WTC11 (cell line): ENCODE measurements around the gene NFX1. TPM values are rescaled to one million over a fixed set of nuclear protein-coding genes. Genes with fewer than 3 reads are reported as not detected.

Experiments used
- ATAC-seq: fragments of 200-7000 bp; cut with Tn5 transposase; 2 replicates; pipeline ENCODE4 v1.10.0; 2021; ENCODE audit warnings: mild to moderate bottlenecking, moderate library complexity
- CTCF ChIA-PET: fragments of 300-600 bp; sonication (Branson Sonifier 250); formaldehyde crosslinking; loops from one replicate; lab custom pipeline; 2021; ENCODE audit warnings: antibody characterized with exemption; lab: Charles Lee
- POLR2A ChIA-PET: fragments of 350-600 bp; sonication (Branson Sonifier 250); formaldehyde crosslinking; loops from one replicate; lab custom pipeline; 2021; ENCODE audit warnings: antibody characterized with exemption; lab: Charles Lee
- DNase-seq: peaks from one replicate; pipeline ENCODE4 v3.0.0; 2021; ENCODE audit warnings: low spot score
- H3K27ac Mint-ChIP-seq: 2 replicates; pipeline ENCODE4 v1.8.0; 2021; ENCODE audit warnings: mixed read lengths
- H3K27me3 Mint-ChIP-seq: 2 replicates; pipeline ENCODE4 v1.8.0; 2021; ENCODE audit warnings: low read depth, mild to moderate bottlenecking, moderate library complexity, mixed read lengths
- H3K36me3 Mint-ChIP-seq: 2 replicates; pipeline ENCODE4 v1.8.0; 2021; ENCODE audit warnings: mixed read lengths
- H3K4me1 Mint-ChIP-seq: 2 replicates; pipeline ENCODE4 v1.8.0; 2022; ENCODE audit warnings: mixed read lengths
- H3K4me3 Mint-ChIP-seq: 2 replicates; pipeline ENCODE4 v1.8.0; 2021; ENCODE audit warnings: mild to moderate bottlenecking, moderate library complexity, mixed read lengths
- H3K9me3 Mint-ChIP-seq: 2 replicates; pipeline ENCODE4 v1.8.0; 2021; ENCODE audit warnings: mixed read lengths
- AFF4 ChIP-seq: sonication (generic); formaldehyde crosslinking; IDR thresholded peaks from 2 replicates; pipeline ENCODE4 v1.8.1; 2023; ENCODE audit warnings: mild to moderate bottlenecking, missing genetic modification reagents, borderline replicate concordance
- E2F1 ChIP-seq: sonication (generic); formaldehyde crosslinking; IDR thresholded peaks from 2 replicates; pipeline ENCODE4 v1.8.0; 2022; ENCODE audit warnings: mild to moderate bottlenecking, missing genetic modification reagents
- ERG ChIP-seq: fragments of 250-450 bp; sonication (Bioruptor Pico); IDR thresholded peaks from 2 replicates; pipeline ENCODE4 v1.8.0; 2021; ENCODE audit warnings: mild to moderate bottlenecking
- ESRRA ChIP-seq: sonication (generic); formaldehyde crosslinking; IDR thresholded peaks from 2 replicates; pipeline ENCODE4 v1.8.1; 2022; ENCODE audit warnings: mild to moderate bottlenecking, missing genetic modification reagents, borderline replicate concordance
- ETV6 ChIP-seq: sonication (generic); formaldehyde crosslinking; IDR thresholded peaks from 2 replicates; pipeline ENCODE4 v1.8.1; 2022; ENCODE audit warnings: mild to moderate bottlenecking, missing genetic modification reagents
- FOXJ3 ChIP-seq: sonication (generic); formaldehyde crosslinking; IDR thresholded peaks from 2 replicates; pipeline ENCODE4 v1.9.0; 2021; ENCODE audit warnings: missing genetic modification reagents, mild to moderate bottlenecking, borderline replicate concordance
- FOXP1 ChIP-seq: sonication (generic); formaldehyde crosslinking; IDR thresholded peaks from 2 replicates; pipeline ENCODE4 v1.8.0; 2022; ENCODE audit warnings: missing genetic modification reagents, mild to moderate bottlenecking, moderate library complexity, borderline replicate concordance
- GRHL2 ChIP-seq: fragments of 250-450 bp; sonication (Bioruptor Pico); IDR thresholded peaks from 2 replicates; pipeline ENCODE4 v1.8.0; 2022; ENCODE audit warnings: mild to moderate bottlenecking, moderate library complexity; ENCODE audit not compliant: insufficient replicate concordance, severe bottlenecking
- JUN ChIP-seq: sonication (generic); formaldehyde crosslinking; IDR thresholded peaks from 2 replicates; pipeline ENCODE4 v1.8.0; 2023; ENCODE audit warnings: mild to moderate bottlenecking, missing genetic modification reagents
- MLX ChIP-seq: sonication (generic); formaldehyde crosslinking; IDR thresholded peaks from 2 replicates; pipeline ENCODE4 v1.8.1; 2023; ENCODE audit warnings: mild to moderate bottlenecking, missing genetic modification reagents, moderate library complexity
- NR3C1 ChIP-seq: sonication (generic); formaldehyde crosslinking; conservative IDR thresholded peaks from 2 replicates; pipeline ENCODE4 v1.8.1; 2023; ENCODE audit warnings: low read depth, mild to moderate bottlenecking, missing genetic modification reagents
- SMAD3 ChIP-seq: sonication (generic); formaldehyde crosslinking; IDR thresholded peaks from 2 replicates; pipeline ENCODE4 v1.8.0; 2022; ENCODE audit warnings: missing genetic modification reagents, mild to moderate bottlenecking, borderline replicate concordance
- STAT6 ChIP-seq: sonication (generic); formaldehyde crosslinking; conservative IDR thresholded peaks from 2 replicates; pipeline ENCODE4 v1.8.1; 2023; ENCODE audit warnings: mild to moderate bottlenecking, low read depth, missing genetic modification reagents, moderate library complexity
- TCF7 ChIP-seq: sonication (generic); formaldehyde crosslinking; IDR thresholded peaks from 2 replicates; pipeline ENCODE4 v1.8.0; 2022; ENCODE audit warnings: mild to moderate bottlenecking, low read depth, missing genetic modification reagents, moderate library complexity
- TEAD1 ChIP-seq: sonication (generic); formaldehyde crosslinking; IDR thresholded peaks from 2 replicates; pipeline ENCODE4 v1.8.0; 2022; ENCODE audit warnings: mild to moderate bottlenecking, missing genetic modification reagents
- TEAD4 ChIP-seq: sonication (generic); formaldehyde crosslinking; IDR thresholded peaks from 2 replicates; pipeline ENCODE4 v1.8.0; 2022; ENCODE audit warnings: mild to moderate bottlenecking, missing genetic modification reagents
- USF1 ChIP-seq: sonication (generic); formaldehyde crosslinking; IDR thresholded peaks from 2 replicates; pipeline ENCODE4 v1.8.0; 2022; ENCODE audit warnings: mild to moderate bottlenecking, missing genetic modification reagents
- ZNF138 ChIP-seq: sonication (generic); formaldehyde crosslinking; conservative IDR thresholded peaks from 2 replicates; pipeline ENCODE4 v1.8.1; 2022; ENCODE audit warnings: mild to moderate bottlenecking, moderate library complexity, missing genetic modification reagents
- ZNF263 ChIP-seq: sonication (generic); formaldehyde crosslinking; IDR thresholded peaks from 2 replicates; pipeline ENCODE4 v1.8.1; 2022; ENCODE audit warnings: low read depth, mild to moderate bottlenecking, moderate library complexity, missing genetic modification reagents
- ZNF396 ChIP-seq: fragments of 250-450 bp; sonication (Bioruptor Pico); IDR thresholded peaks from 2 replicates; pipeline ENCODE4 v1.8.0; 2021; ENCODE audit warnings: mild to moderate bottlenecking, moderate library complexity, borderline replicate concordance
- ZNF671 ChIP-seq: fragments of 250-450 bp; sonication (Bioruptor Pico); IDR thresholded peaks from 2 replicates; pipeline ENCODE4 v1.8.0; 2021; ENCODE audit warnings: mild to moderate bottlenecking
- total RNA-seq: library from RNA; stranded (reverse); gene quantifications from 3 replicates; pipeline ENCODE4 v1.2.3, GENCODE V29; 2021

Gene NFX1
- total RNA-seq, 1 experiment from 2014 or later, result 30.9 TPM

- TF ChIP-seq ZNF396 (CRISPR knock-in tag), result no peak
- TF ChIP-seq STAT6 (CRISPR knock-in tag), result no peak
- TF ChIP-seq TEAD4, result 0 out of 2 replicates have a peak, but pooled peaks have one; percentile 9
- no peak for TF ChIP-seq JUN
- no peak for TF ChIP-seq FOXP1 (CRISPR knock-in tag)
- TF ChIP-seq E2F1 (CRISPR knock-in tag), result no peak
- no peak for TF ChIP-seq AFF4 (CRISPR knock-in tag)
Measured at GRCh38 chr9:33289936-33290246, 425 bp upstream of the NFX1 start (continued).

GRCh38 chr9:33291031-33291397 is 698 bp downstream of the NFX1 start:
- peak overlapping the region; percentile 99 for H3K27ac Mint-ChIP-seq
- ChIA-PET CTCF (interaction anchor here (1.0 to 1.7 kb wide), 2 partner anchors 124 to 233 kb away, joined by 5 to 6 read pairs; partner anchors contain the start of gene ANKRD18B), POLR2A (interaction anchor here (0.6 to 1.4 kb wide), 5 partner anchors 12 to 183 kb away, joined by 3 to 13 read pairs (median 3); partner anchors contain the start of genes BAG1, CHMP5 and NOL6)
- peaks cover 14% of the 10 kb centered on the region for H3K4me1 Mint-ChIP-seq
- H3K36me3 Mint-ChIP-seq, result peaks cover 14% of the 10 kb centered on the region
- no peaks in the 10 kb centered on the region for H3K27me3 Mint-ChIP-seq
- no peak for DNase-seq
- peak overlapping the region; percentile 99 for H3K4me3 Mint-ChIP-seq
- ATAC-seq, result no peak
- no peaks in the 10 kb centered on the region for H3K9me3 Mint-ChIP-seq
- TF ChIP-seq ESRRA (CRISPR knock-in tag) (no peak), ETV6 (CRISPR knock-in tag) (no peak), ERG (CRISPR knock-in tag) (no peak), USF1 (no peak), JUN (no peak), TCF7 (no peak), ZNF263 (CRISPR knock-in tag) (no peak), AFF4 (CRISPR knock-in tag) (no peak), NR3C1 (CRISPR knock-in tag) (no peak), SMAD3 (CRISPR knock-in tag) (no peak), MLX (CRISPR knock-in tag) (no peak), FOXJ3 (no peak), GRHL2 (CRISPR knock-in tag) (no peak), ZNF671 (CRISPR knock-in tag) (no peak), ZNF138 (CRISPR knock-in tag) (no peak), TEAD1 (CRISPR knock-in tag) (no peak), TEAD4 (no peak)
